Adrenal gland (tissue), 12 donors: Measurements from ENCODE around the gene KIF5A. TPM values are rescaled to one million over a fixed set of nuclear protein-coding genes. Genes with fewer than 3 reads are reported as not detected.
"Not testable (repeated sequence)": the region's sequence is repeated elsewhere in the genome, so short reads cannot be mapped to it uniquely, and the experiment has no call there.

Experiments
- DNase-seq, 7 donors: peaks; one replicate each; pipeline ENCODE4 v3.0.0-alpha.2; 2019 to 2020
- H3K27ac ChIP-seq, 5 donors: fragments of 200-600 bp; sonication (generic) in 4 of 5; 1 replicate in 3 of 5; 2 replicates in 2 of 5; pipeline versions ENCODE4 v1.5.1 to v1.8.0; 2016 to 2020; ENCODE audit warnings: mild to moderate bottlenecking in 1 of 5
- H3K27me3 ChIP-seq: fragments of 200-600 bp; 2 replicates; pipeline ENCODE4 v1.8.0; 2021
- H3K36me3 ChIP-seq, 2 donors: fragments of 200-600 bp; replicated peaks in 1 of 2; 1 replicate in 1 of 2; 2 replicates in 1 of 2; pipeline versions ENCODE4 v1.5.1 to v1.8.0; 2018 to 2022
- H3K4me1 ChIP-seq, 2 donors: fragments of 200-600 bp; replicated peaks in 1 of 2; 1 replicate in 1 of 2; 2 replicates in 1 of 2; pipeline versions ENCODE4 v1.5.1 to v1.8.0; 2018 to 2021
- H3K4me3 ChIP-seq, 4 donors: fragments of 200-600 bp; sonication (generic) in 3 of 4; one replicate each; pipeline ENCODE4 v1.5.1; 2016 to 2018
- H3K9me3 ChIP-seq, 3 donors: fragments of 200-600 bp; sonication (generic) in 1 of 3; replicated peaks in 1 of 3; 1 replicate in 2 of 3; 2 replicates in 1 of 3; pipeline versions ENCODE4 v1.5.1 to v1.8.0; 2016 to 2021
- CTCF ChIP-seq, 6 experiments: fragments of 450-650 bp in 4 of 6; fragments of 200-600 bp in 2 of 6; sonication (generic) in 1 of 6; IDR thresholded peaks; 1 replicate in 5 of 6; 2 replicates in 1 of 6; pipeline versions ENCODE4 v1.5.1 to v1.8.0; 2016 to 2021; ENCODE audit warnings: antibody characterized with exemption in 6 of 6, mild to moderate bottlenecking in 2 of 6, moderate library complexity in 1 of 6
- POLR2A ChIP-seq, 2 donors: fragments of 450-650 bp; IDR thresholded peaks; one replicate each; pipeline ENCODE4 v1.6.1; 2017; ENCODE audit warnings: antibody characterized with exemption in 2 of 2, mild to moderate bottlenecking in 2 of 2, moderate library complexity in 1 of 2
- WGBS, 4 donors: extraction: QIAGEN DNeasy Blood & Tissue Kit in 2 of 4; methylation state at CpG; one replicate each; pipeline versions ENCODE4 v1.1.5 to v1.1.7; 2013 to 2017; 5-methylcytosine and 5-hydroxymethylcytosine counted together
- intact Hi-C, 2 donors: fragments of 100-400 bp; cut with DNase I; formaldehyde crosslinking; loops; one replicate each; pipeline versions ENCODE4 v1.14.1 to v1.15.0; 2022 to 2023
- polyA plus RNA-seq, 3 donors: library from polyadenylated mRNA; stranded (reverse); fragments of 200-250 nt in 2 of 3; fragments of 350-450 nt in 1 of 3; fragmentation: Illumina TruSeq in 1 of 3; extraction: RNeasy Lipid Tissue Mini Kit (QIAGEN cat#74804) in 1 of 3; gene quantifications; one replicate each; pipeline ENCODE4 v1.2.3, GENCODE V29; 2013 to 2014
- total RNA-seq, 9 donors: library from RNA; depleted of rRNA in 4 of 9; stranded (reverse); fragments of >200 nt in 4 of 9; fragments of 120-200 nt in 1 of 9; fragmentation: NEBNext Ultra II Directional in 1 of 9; extraction: Animal tissue kit (Norgen Biotek cat#: 25700) in 1 of 9; gene quantifications; one replicate each; pipeline versions ENCODE4 v1.1.0 to v1.2.4, GENCODE V29; 2013 to 2023
- donor health status: healthy with polysubstance abuse.
- donor health status: Bipolar disorder and iron deficiency.
- donor health status: DM: yes; HTN: yes; CAD: no.
- donor health status: DM: no; HTN: no; CAD: no.
- donor health status: DM: no; HTN: no; CAD: no.
- donor health status: DM: yes; HTN: yes; CAD: no.

The KIF5A gene
- total and polyA plus RNA-seq, 12 donors = 0.32 to 7.6 (median 2.1) TPM; not detected in 1

GRCh38 chr12:57584690-57585089, 34.8 kb downstream of the KIF5A start:
- no peak for DNase-seq
- Histone ChIP-seq H3K4me3 (no peak overlapping the region), H3K27me3 (peaks cover 5% of the 10 kb centered on the region), H3K9me3 (no peaks in the 10 kb centered on the region), H3K27ac (no peak overlapping the region), H3K4me1 (no peaks in the 10 kb centered on the region), H3K36me3 (no peaks in the 10 kb centered on the region)
- intact Hi-C loops = no loop called here
- TF ChIP-seq CTCF (IDR thresholded peaks at IDR 0.05) (no peak), POLR2A (IDR thresholded peaks at IDR 0.05) (no peak)

- DNase-seq = no peak
- Histone ChIP-seq H3K27ac (no peak overlapping the region), H3K36me3 (no peaks in the 10 kb centered on the region), H3K27me3 (peaks cover 5% of the 10 kb centered on the region), H3K9me3 (no peaks in the 10 kb centered on the region), H3K4me3 (no peak overlapping the region), H3K4me1 (no peaks in the 10 kb centered on the region)
- intact Hi-C loops = no loop called here
- no peak for TF ChIP-seq CTCF (IDR thresholded peaks at IDR 0.05)
- TF ChIP-seq POLR2A (IDR thresholded peaks at IDR 0.05) = no peak
- 60 to 91% (median 80%) methylated on average over 2 of the region's 2 CpGs for WGBS, 4 donors
Observed at GRCh38 chr12:57585156-57585555, 35.3 kb downstream of the KIF5A start.

GRCh38 chr12:57586128-57586527, 36.3 kb downstream of the KIF5A start:
- Histone ChIP-seq H3K27me3 (peaks cover 5% of the 10 kb centered on the region), H3K4me1 (peaks cover 0 to 5% of the 10 kb centered on the region in 2 donors), H3K36me3 (no peaks in the 10 kb centered on the region), H3K4me3 (no peak overlapping the region), H3K27ac (no peak overlapping the region), H3K9me3 (no peaks in the 10 kb centered on the region)
- no peak for TF ChIP-seq POLR2A (IDR thresholded peaks at IDR 0.05)
- no peak for TF ChIP-seq CTCF (IDR thresholded peaks at IDR 0.05)
- WGBS, 4 donors = 80 to 90% (median 86%) methylated on average over 3 of the region's 3 CpGs
- DNase-seq = no peak
- intact Hi-C loops = no loop called here

- no peaks in the 10 kb centered on the region for H3K9me3 ChIP-seq
- no peak for TF ChIP-seq CTCF (IDR thresholded peaks at IDR 0.05)
- no peak for TF ChIP-seq POLR2A (IDR thresholded peaks at IDR 0.05)
- intact Hi-C loops = no loop called here
- no peaks in the 10 kb centered on the region for H3K36me3 ChIP-seq
- H3K4me1 ChIP-seq = peaks cover 5 to 9% of the 10 kb centered on the region in 2 donors
- H3K27me3 ChIP-seq = peaks cover 2% of the 10 kb centered on the region
- WGBS, 4 donors = 73 to 86% (median 81%) methylated on average over 3 of the region's 3 CpGs
- no peak for DNase-seq
- H3K27ac ChIP-seq = no peak overlapping the region
- H3K4me3 ChIP-seq = no peak overlapping the region
Observed at GRCh38 chr12:57586832-57587429, 37.1 kb downstream of the KIF5A start.

GRCh38 chr12:57588951-57589610, 39.2 kb downstream of the KIF5A start:
- H3K9me3 ChIP-seq, H3K36me3 ChIP-seq, H3K27me3 ChIP-seq, intact Hi-C loops, H3K4me3 ChIP-seq, H3K27ac ChIP-seq, DNase-seq: not testable (repeated sequence)
- H3K4me1 ChIP-seq = peaks cover 7 to 14% of the 10 kb centered on the region in 2 donors
- 78 to 87% (median 84%) methylated on average over 9 to 15 of the region's 15 CpGs for WGBS, 4 donors
